HG03457 (cell line): Measurements from ENCODE around the gene C10orf90.

Source experiments
- ATAC-seq: cut with Tn5 transposase; IDR thresholded peaks from one replicate; pipeline ENCODE4 v1.9.1; 2021; ENCODE audit warnings: moderate number of reproducible peaks; ENCODE audit not compliant: unreplicated experiment

The C10orf90 gene

DNA sequence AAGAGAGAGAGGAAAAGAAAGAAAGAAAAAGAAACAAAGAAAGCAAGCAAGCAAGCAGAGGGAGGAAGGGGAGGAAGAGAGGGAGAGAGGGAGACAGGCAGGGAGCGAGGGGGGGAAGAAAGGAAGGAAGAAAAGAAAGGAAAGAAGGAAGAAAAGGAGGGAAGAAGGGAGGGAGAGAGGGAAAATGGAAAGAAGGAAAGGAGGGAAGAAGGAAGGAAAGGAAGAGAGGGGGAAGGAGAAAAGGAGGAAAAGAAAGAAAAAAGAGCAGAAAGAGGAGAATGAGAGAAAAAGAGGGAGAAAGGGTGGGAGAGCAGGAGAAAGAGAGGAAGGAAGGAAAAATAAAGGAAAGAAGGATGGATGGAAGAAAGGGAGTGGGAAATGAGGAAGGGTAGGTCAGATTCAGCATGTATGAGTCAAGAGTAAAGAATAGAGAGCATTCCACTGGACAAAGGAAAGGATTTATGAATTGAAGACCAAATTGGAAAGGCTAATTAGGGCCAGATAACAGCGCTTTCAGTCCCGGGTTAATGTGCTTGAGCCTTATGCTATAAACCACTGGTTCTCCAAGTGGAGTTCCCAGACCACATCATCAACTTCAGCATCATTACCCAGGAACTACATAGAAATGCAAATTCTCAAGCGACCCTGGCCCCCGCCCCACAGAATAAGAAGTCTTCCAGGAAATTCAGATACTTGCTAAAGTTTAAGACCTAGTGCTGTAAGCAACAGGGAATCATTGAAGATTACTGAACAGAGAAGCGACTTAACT, 85.1 kb downstream of the C10orf90 start:
- no peak for ATAC-seq

DNA sequence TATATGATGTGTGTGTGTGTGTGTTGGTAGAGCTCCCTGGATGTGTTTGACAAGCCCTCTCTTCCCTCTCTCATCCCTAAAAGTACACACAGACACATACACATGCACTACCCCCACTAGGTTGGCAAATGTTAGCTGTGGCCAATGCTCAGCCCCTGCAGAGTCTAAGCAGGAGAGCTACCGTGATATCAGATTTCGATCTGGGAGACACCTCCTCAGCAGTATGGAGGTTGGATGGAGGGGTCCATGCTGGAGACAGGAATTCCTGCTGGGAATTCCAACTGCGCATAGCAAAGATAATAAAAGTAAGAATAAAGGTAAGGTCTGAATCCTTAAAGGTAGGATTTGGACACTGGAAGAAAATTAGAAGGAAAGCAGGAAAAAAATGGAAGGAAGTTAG, 85.7 kb downstream of the C10orf90 start:
- ATAC-seq = no peak

DNA sequence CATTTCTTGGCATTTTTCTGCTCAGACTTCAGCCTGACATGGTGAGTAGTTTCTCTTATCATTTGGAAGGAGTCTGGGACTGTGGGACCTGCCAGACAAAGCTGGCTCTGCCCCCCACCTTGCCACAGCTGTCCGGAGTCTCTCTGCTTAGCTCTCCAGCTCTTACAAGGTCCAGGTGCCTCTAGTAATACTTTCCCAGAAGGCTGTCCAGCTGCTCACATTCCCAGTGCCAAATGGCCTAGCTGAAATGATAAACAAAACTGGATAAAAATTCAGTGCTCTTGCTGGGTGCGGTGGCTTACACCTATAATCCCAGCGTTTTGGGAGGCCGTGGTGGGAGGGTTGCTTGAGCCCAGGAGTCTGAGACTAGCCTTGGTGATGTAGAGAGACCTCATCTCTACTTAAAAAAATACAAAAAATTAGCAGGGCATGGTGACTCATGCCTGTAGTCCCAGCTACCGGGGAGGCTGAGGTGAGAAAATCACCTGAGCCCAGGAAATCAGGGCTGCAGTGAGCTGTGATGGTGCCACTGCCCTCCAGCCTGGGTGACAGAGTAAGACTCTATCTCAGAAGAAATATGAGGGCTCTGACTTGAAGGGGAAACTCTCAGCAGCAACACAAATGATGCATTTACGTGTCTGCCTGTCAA, 86.8 kb downstream of the C10orf90 start:
- ATAC-seq = no peak

DNA sequence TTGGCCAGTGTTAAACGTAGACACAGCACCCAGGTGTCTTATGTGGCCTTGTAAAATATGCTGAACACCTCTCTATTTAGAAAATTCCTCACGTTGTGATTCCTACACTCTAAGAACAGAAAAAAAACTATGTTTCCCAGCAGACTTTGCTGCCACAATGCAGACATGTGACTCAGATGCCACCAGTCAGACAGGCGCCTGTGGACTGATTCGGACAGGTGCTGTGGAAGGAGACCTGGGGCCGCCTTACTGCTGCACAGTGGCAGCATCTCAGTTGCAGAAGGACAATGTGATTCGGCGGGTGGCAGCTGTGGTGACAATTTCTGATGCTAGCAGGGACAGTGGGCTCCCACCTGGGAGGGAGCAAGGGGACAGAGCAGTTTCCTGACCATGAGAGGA, 88.8 kb downstream of the C10orf90 start:
- no peak for ATAC-seq

DNA sequence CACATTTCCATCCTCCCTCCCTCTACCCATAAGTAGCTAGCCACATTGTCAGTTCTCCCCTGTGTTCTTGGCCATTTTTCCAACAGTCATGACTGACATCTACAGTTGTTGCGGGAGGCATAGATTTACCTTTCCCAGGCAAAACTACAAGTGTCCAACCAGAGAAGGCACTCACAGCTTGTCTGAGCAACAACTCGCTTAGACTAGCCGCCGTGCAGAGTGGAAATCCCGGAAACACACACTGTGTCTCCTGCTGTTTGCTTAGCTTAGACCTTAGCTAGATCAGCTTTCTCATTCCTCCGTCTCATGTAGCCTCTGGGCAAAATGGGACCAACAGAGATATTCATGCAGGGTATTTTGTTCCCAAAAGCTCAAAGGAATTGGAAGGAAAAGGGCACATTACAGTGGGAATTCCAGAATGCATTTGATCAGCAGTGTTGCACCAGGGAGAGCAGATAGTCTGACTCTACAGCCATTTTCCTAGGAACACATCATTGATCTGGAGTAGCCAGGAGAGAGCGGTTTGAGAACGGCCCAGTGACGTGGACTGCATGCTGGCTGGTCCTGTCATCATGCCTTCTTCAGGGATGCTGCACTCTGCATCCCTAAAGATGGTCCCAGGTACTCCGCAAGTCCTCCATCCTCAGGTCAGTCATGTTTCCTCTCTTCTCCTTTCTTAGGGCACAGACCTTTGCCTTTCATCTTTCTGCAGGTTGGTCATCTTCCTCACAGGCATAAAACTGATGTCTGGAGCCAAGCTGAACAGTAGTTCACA, 89.4 kb downstream of the C10orf90 start:
- ATAC-seq = no peak

DNA sequence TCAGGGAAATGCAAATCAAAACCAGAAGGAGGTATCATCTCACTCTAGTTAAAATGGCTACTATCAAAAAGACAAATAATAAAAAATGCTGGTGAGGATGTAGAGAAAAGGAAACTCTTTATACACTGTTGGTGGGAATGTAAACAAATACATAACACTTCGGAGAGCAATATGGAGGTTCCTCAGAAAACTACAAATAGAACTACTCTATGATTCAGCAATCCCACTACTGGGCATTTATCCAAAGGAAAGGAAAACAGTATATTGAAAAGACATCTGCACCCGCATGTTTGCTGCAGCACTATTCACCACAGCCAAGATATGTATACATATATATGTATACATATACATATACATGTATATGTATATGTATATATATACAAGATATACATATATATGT, 94.2 kb downstream of the C10orf90 start:
- ATAC-seq = no peak

DNA sequence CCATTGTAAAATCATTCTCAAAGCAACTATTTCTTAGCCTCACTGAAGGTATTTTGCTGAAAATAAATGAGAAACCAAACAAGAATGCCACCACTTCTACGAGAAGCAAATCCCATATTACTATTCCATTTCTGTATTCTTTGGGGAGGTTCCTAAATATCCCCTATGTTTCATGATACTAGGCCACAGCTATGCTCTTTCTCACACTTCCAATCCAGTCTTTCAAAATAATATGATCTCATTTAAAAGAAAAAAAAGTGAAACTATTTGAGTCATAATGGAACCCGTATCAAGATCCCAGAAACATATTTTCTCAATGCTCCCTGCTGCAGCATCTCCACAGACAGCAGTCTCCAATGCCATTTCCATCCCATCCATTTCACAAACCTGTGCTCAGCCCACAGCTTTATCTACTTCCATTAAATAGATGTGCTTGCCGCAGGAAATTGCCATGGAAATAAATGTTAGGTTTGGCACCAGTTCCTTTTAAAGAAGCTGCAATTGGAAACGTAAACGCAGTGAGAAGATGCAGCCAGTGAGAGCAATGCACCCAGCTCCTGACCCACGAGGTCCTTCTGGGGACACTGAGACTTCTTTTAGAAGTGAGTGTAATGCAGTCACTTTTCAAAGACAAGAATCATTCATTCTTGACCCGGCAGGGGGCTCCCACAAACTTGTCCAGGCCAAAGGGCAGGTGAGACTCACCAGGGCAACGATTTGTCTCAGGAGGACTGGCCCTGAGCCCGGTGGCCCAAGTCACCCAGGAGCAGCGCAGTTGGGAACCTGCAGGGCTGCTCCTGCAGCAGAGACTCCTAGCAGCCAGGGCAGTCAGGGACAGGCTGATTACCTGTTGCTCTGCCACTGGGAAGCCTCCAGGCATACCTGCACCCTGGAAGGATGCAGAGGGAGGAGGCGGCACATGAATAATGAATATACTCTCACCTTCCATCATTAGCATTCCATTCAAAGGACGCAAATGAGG, 99.6 kb downstream of the C10orf90 start:
- ATAC-seq = no peak

DNA sequence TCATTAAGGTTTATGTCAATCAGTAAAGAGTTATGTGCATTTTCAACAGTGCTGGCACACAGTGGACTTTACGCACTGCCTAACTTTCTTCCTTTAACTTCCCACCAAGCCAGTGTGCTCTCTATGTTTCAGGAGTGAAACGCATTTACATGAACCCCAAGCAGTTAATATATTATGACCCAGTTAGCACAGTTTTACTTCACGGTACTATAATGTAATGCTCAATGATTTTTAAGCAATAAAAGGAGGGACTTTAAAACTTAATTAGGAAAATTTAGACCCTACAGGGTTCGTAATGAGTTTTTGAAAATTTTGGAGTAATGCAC, 100.3 kb downstream of the C10orf90 start:
- ATAC-seq = no peak

DNA sequence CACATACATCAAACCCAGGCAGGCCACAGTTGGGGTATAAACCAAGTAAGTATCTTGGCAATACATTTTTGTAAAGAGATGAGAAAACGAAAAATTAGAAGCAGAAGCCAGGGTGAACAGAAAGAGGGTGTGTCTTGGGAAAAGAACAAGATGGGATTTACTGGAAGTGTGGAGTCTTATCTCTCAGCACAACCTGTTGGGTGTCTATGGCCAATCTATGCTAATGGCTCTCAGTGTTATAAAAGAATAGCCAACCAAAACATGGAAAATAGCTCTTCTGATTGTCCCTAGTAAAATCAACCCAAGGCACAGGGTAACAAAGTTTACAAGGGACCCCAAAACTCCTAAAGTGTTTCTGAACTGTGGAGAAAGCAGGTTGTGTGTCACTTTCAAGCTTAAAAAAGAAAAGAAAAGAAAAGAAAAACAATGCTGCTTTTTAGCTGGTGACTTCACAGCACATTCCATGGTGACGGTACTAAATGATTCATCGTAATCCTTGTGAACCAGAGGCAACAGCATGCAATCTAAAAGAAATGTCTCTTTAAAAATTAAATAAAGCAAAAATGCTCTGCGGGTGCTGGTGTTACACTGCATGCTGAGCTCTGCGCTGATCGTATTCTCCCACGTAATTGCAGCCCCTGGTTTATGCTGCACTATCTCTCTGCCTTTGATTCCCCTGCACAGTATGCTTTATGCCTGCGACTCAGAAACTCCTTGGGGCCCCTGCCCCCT, 100.8 kb downstream of the C10orf90 start:
- ATAC-seq = no peak

DNA sequence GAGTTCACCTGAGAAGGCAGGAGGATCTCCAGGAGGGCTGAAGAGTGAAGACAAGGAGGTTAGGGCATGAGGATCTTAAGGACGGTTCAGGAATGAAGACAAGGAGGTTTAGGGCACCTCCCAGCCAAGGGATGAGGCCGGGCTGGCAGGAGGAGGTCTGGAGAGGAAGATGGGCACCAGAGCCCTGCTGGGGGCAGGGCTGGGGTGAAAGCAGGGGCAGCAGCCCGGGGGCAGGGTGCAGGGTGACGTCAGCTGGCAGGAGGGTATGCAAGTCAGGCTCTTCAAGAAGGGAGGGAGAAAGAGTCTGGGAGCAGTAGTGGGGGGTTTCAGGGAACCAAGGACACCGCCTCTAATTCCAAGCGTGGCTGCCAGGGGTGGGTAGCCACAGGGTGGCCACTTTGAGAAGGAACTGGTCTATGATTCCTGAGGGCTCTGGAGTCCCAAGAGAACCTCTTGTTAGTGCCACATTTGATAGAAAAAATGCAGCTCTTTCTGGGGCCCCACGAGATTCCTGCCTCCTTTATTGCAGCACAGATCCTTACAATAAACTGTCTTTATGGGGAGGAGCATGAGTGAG, 101.6 kb downstream of the C10orf90 start:
- no peak for ATAC-seq

DNA sequence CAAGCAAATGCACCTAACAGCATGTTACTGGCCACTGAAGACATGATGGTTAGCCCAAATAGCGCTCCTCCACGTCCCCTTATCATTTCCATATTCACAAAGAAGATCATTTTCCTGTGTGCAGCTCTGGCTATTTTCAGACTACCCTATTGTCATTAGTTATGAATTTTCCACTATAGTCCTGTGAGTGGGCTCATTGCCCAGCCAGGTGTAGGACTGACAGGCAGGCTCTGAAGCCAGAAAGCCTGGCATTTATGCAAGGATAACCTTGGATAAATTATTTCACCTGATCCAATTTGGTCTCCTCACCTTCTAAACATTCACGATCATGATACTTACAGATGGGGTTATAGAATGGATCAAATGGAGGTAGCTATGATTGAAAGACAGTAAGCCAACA, 104.6 kb downstream of the C10orf90 start:
- ATAC-seq = no peak

DNA sequence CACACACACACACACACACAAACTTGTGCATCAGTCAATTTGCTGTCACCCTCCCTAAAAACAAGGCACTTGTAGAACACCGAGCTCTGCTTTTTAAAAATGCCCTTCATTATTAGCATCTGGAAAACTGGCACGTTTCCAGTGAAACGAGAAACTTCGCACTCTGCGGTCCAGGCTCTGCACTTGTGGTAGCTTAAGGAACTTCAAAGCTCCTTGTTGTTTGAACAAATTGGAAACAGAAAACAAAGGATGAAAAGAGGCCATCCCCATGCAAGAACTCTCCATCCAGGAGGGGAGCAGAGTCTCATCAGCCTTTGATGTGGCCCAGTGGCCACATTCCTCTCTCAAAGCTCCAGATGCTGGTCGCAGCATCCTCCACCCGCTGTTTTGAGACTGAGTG, 105.1 kb downstream of the C10orf90 start:
- no peak for ATAC-seq

DNA sequence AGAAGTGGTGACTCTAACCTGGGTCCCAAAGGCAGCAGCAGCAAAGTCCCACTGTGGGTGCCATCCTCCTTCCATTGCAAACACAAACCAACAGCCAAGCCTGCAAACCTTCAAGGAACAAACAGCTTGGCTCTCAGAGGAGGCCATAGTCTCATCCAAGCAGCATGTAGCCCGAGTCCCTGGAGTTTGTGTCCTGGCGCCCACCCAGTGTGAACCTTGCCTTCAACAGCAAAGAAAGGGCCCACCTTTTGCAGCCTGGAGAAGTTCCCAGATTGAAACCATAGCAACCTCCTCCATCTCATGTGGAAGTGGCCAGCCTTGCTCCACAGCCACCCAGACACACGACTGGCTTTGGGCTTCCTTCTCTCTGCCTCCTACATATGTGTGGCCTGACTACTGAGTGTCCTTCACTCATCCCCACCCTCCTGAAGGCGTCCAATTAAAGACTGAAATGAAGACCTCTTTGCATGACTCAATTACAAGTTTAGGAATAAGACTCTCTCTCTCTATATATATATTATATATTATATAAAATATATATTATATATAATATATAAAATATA, 106.1 kb downstream of the C10orf90 start:
- ATAC-seq = no peak

DNA sequence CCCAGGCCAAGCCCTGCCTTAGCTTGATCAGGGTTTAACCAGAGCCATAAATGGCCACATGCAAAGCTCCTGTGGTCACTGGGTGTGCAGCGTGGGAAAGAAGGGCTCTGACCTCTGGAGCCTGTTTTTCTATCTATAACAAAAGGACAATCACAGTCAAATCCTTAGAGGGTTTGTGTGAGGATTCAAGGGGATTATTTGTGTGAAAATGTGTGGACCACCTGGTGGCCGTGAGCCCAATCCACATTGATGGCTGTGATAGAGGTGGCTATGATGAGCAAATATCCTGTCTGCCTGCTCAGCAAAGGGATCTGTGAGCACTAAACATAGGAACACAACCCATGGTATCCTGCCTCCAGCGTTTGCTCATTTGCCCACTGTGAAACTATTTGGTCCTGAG, 107.1 kb downstream of the C10orf90 start:
- no peak for ATAC-seq

DNA sequence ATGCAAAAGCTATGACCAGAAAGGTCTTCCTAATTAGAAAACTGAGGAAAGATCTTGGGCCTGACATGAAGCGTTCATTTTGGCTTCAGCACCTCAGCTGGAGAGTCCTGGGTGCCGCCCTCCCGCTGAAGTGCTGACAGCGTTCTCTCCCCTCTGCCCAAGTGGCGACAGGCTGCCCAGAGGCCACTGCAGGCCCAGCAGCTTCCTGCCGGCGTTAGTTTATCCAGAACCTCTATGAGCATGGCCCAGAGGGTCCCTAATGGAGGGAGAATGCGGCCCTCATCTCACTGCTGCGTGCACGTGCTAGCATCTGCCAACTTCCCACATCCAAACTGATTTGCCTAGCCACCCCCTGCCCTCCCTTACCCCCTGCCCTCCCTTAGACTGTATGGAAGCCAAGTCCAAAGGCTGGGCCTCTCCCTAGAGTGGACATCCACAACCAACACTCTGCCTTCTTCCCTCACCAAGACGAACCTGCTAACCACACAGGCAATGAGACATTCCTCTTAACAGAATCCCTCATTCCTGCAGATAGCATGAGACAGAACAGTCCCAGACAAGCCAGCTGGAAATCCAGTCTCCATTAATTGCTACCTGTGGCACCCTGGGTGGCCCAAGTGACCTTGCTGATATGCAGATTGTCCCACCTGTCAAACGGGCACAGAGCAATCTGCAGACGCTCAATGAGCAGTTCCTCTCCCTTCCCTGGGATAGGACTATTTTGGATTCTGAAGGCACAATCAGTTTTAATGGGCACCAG, 108.4 kb downstream of the C10orf90 start:
- ATAC-seq = no peak

DNA sequence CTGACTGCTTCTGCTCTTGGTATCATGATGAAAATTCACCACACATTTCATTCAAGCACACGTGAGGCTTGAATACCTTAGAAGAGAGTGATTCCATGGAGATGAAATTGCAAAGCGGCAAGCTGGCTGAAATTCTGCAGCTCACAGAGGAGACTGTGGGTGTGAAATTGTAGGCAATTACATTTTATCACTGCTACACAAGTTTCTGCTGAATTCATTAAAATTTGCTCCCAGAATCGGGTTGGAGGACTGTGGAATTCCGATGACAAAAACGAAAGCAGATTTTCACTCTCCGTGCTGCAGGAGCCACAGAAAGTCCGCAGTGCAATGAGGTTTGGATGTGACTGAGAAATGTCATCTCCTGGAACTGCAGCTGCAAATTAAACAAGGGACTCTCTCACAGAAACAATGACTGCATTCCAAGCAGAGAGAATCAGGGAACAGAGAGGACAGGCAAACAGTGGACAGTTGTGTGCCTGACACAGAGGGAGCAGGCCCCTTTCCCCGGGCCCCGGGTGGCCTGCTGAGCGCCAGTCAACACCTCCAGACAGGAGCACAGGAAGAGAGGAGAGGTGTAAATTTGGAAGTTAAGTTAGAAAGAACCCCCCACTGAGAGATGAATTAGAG, 109.1 kb downstream of the C10orf90 start:
- ATAC-seq = no peak

DNA sequence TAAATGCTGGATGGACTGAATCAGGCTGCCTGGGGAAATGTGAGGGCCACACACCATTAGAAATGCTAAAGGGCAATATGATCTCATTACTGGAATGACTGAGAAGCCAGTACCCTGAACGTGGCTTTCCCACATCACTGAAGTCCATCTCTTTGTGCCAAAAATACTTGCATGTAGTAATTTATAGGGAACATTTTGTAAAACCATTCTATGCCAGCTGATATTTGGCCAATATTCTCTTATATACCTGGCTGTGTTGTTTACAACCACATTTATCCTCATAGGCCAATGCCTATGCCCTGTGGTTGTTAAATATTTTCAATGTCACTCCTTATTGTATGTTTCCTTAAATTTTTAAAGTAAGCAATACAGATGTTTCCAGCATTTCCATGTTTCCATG, 111.6 kb downstream of the C10orf90 start:
- ATAC-seq = no peak

DNA sequence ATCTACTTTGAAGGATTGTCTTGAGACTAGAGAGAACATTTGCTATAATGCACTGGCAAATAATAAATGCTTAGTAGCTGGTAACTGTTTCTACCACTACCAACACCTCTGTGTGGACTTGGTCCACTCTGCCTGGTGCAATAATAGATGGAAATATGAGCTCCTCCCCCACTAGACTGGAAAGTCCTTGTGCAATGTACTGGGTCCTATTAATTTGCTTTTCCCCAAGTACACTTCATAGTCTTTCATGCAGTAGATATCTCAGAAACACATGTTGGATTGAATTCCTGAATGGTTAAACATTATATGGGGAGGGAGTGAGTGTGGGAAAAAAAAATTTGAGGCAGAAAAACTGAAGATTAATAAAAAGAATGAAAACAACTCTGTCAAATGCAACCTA, 119.3 kb downstream of the C10orf90 start:
- no peak for ATAC-seq
